HepG2 (cell line): ENCODE results near the gene P2RY2. TPM values are rescaled to one million over a fixed set of nuclear protein-coding genes. Genes with fewer than 3 reads are reported as not detected.

Experiments used
- ATAC-seq: fragments of 200-7000 bp; cut with Tn5 transposase; 3 replicates; pipeline ENCODE4 v1.9.1; 2020; ENCODE audit warnings: mild to moderate bottlenecking, moderate library complexity
- BruUV-seq: library from RNA; stranded (reverse); fragments of 400-500 nt; replicated peaks from 2 replicates; lab custom pipeline; 2021; lab: Mats Ljungman, UMichigan
- CTCF ChIA-PET: fragments of 300-600 bp; formaldehyde crosslinking; extraction: SDS; loops from one replicate; lab custom pipeline; 2021; ENCODE audit warnings: low total read pairs, inconsistent platforms, low intra/inter-chr PET ratio; lab: Yijun Ruan, JAX
- POLR2A ChIA-PET: fragments of 350-600 bp; sonication (Branson Sonifier 250); formaldehyde crosslinking; loops from one replicate; lab custom pipeline; 2020; ENCODE audit warnings: antibody characterized with exemption, inconsistent platforms; lab: Yijun Ruan, JAX
- DNase-seq: peaks from one replicate; pipeline ENCODE4 v3.0.0-alpha.2; 2015; ENCODE audit warnings: low spot score
- FAIRE-seq: peaks from 3 replicates; lab custom pipeline; 2011; peaks lifted over from hg19 to GRCh38; lab: Jason Lieb, UNC
- H2AFZ ChIP-seq: one replicate; pipeline ENCODE4 v1.6.1; 2011; ENCODE audit warnings: low read length, inconsistent platforms
- H3K27ac ChIP-seq: fragments of 300-600 bp; 3 replicates; pipeline ENCODE4 v1.8.0; 2011; ENCODE audit warnings: mixed run types, mild to moderate bottlenecking, mixed read lengths, low read length, inconsistent platforms; ENCODE audit not compliant: insufficient read depth; ENCODE audit errors: extremely low read length
- H3K27me3 ChIP-seq, 2 experiments: fragments of 200-600 bp in 1 of 2; 2 replicates in 1 of 2; 3 replicates in 1 of 2; pipeline versions ENCODE4 v1.6.0 to v1.8.0; 2011; ENCODE audit warnings: low read length in 2 of 2, mild to moderate bottlenecking in 2 of 2, moderate library complexity in 2 of 2, inconsistent platforms in 1 of 2; ENCODE audit not compliant: insufficient read depth in 2 of 2, control insufficient read depth in 1 of 2
- H3K36me3 ChIP-seq, 2 experiments: fragments of 200-600 bp in 1 of 2; replicated peaks in 1 of 2; 2 replicates in 1 of 2; 3 replicates in 1 of 2; pipeline versions ENCODE4 v1.5.1 to v1.8.0; 2011; ENCODE audit warnings: low read length in 2 of 2, inconsistent platforms in 1 of 2; ENCODE audit not compliant: insufficient read depth in 2 of 2, control insufficient read depth in 1 of 2
- H3K4me1 ChIP-seq: 2 replicates; pipeline ENCODE4 v1.5.1; 2012; ENCODE audit warnings: low read length, inconsistent platforms; ENCODE audit not compliant: insufficient read depth
- H3K4me2 ChIP-seq: 2 replicates; pipeline ENCODE4 v1.6.0; 2011; ENCODE audit warnings: low read depth, low read length, inconsistent platforms
- H3K4me3 ChIP-seq, 3 experiments: fragments of 200-600 bp in 1 of 3; sonication (generic), shearing (Covaris generic) in 1 of 3; replicated peaks in 1 of 3; 2 replicates each; pipeline ENCODE4 v1.5.1; 2011 to 2016; ENCODE audit warnings: low read length in 3 of 3, inconsistent platforms in 2 of 3, low read depth in 2 of 3, mild to moderate bottlenecking in 2 of 3, control low read depth in 1 of 3, mixed read lengths in 1 of 3; ENCODE audit not compliant: insufficient read depth in 1 of 3
- H3K79me2 ChIP-seq: one replicate; pipeline ENCODE4 v1.6.1; 2011; ENCODE audit warnings: low read length, inconsistent platforms; ENCODE audit not compliant: insufficient read depth
- H3K9ac ChIP-seq: 2 replicates; pipeline ENCODE4 v1.6.0; 2011; ENCODE audit warnings: mild to moderate bottlenecking, low read depth, low read length, inconsistent platforms; ENCODE audit not compliant: insufficient read depth
- H3K9me3 ChIP-seq: 2 replicates; pipeline ENCODE4 v1.5.1; 2012; ENCODE audit warnings: mild to moderate bottlenecking, low read length
- H4K20me1 ChIP-seq: 2 replicates; pipeline ENCODE4 v1.6.0; 2011; ENCODE audit warnings: inconsistent platforms, mild to moderate bottlenecking, low read length, moderate library complexity; ENCODE audit not compliant: insufficient read depth
- FOXK1 ChIP-seq: sonication (generic); formaldehyde crosslinking; IDR thresholded peaks from 2 replicates; pipeline ENCODE4 v1.4.0; 2020; ENCODE audit warnings: low read depth, missing genetic modification reagents, borderline replicate concordance
- GPN1 ChIP-seq: sonication (generic); formaldehyde crosslinking; IDR thresholded peaks from 2 replicates; pipeline ENCODE4 v1.5.1; 2020; ENCODE audit warnings: missing genetic modification reagents, borderline replicate concordance
- PLRG1 ChIP-seq: fragments of 450-650 bp; conservative IDR thresholded peaks from 2 replicates; pipeline ENCODE4 v1.6.1; 2016
- PPARG ChIP-seq: conservative IDR thresholded peaks from 2 replicates; pipeline ENCODE4 v1.6.1; 2016; ENCODE audit warnings: missing biosample characterization, missing genetic modification reagents
- SCMH1 ChIP-seq: sonication (generic); formaldehyde crosslinking; IDR thresholded peaks from 2 replicates; pipeline ENCODE4 v1.9.0; 2021; ENCODE audit warnings: missing genetic modification reagents, mild to moderate bottlenecking, borderline replicate concordance
- SOX6 ChIP-seq, 2 experiments: fragments of 450-650 bp in 1 of 2; sonication (generic) in 1 of 2; formaldehyde crosslinking in 1 of 2; IDR thresholded peaks; 2 replicates each; pipeline versions ENCODE4 v1.4.0 to v1.6.1; 2017 to 2020; ENCODE audit warnings: antibody characterized with exemption in 1 of 2, mild to moderate bottlenecking in 1 of 2, missing genetic modification reagents in 1 of 2
- ZFP36 ChIP-seq: fragments of 150-350 bp; IDR thresholded peaks from 2 replicates; pipeline ENCODE4 v1.6.1; 2018; ENCODE audit warnings: borderline replicate concordance, low read length, low read depth; ENCODE audit not compliant: partially characterized antibody
- ZNF138 ChIP-seq: sonication (generic); formaldehyde crosslinking; IDR thresholded peaks from 2 replicates; pipeline ENCODE4 v1.5.0; 2020; ENCODE audit warnings: mild to moderate bottlenecking, low read depth, missing genetic modification reagents
- ZNF672 ChIP-seq: sonication (generic); formaldehyde crosslinking; IDR thresholded peaks from 2 replicates; pipeline ENCODE4 v1.8.1; 2022; ENCODE audit warnings: missing genetic modification reagents
- WGBS: methylation state at CpG from one replicate; pipeline ENCODE4 v1.1.6; 2017; ENCODE audit warnings: low lambda C conversion rate; 5-methylcytosine and 5-hydroxymethylcytosine counted together
- in situ Hi-C: cut with HindIII; loops from 2 replicates; pipeline ENCODE4 v1.10.0; 2017; ENCODE audit warnings: low pct_unique_long_range_greater_than_20kb; ENCODE audit not compliant: extremely low pct_ligation_motif_present
- intact Hi-C: fragments of 100-400 bp; cut with micrococcal nuclease; formaldehyde crosslinking; loops from one replicate; pipeline ENCODE4 v1.10.0; 2022; ENCODE audit not compliant: unreplicated experiment
- polyA plus RNA-seq, 8 experiments: library from polyadenylated mRNA; depleted of rRNA in 3 of 8; stranded (reverse) in 7 of 8; unstranded in 1 of 8; fragments of >200 nt; fragmentation: Illumina TruSeq in 4 of 8; extraction: Trizol in 4 of 8; gene quantifications; 2 replicates each; pipeline versions ENCODE4 v1.2.1 to v1.2.3, GENCODE V29; 2011 to 2016; ENCODE audit warnings: low read depth in 4 of 8, missing spikeins in 1 of 8, mixed read lengths in 1 of 8; ENCODE audit not compliant: insufficient read depth in 1 of 8
- total RNA-seq, 5 experiments: library from RNA; depleted of rRNA; stranded (reverse); fragments of >200 nt; fragmentation: Illumina TruSeq; extraction: Trizol; gene quantifications; 2 replicates each; pipeline ENCODE4 v1.2.3, GENCODE V29; 2016; ENCODE audit warnings: low read depth in 1 of 5
- TF ChIP-seq, protein P1 (sequence below): sonication (generic); formaldehyde crosslinking; IDR thresholded peaks from 2 replicates; pipeline ENCODE4 v1.5.1; 2020; ENCODE audit warnings: missing genetic modification reagents, mild to moderate bottlenecking, borderline replicate concordance
- TF ChIP-seq, protein P2 (sequence below): sonication (generic); formaldehyde crosslinking; IDR thresholded peaks from 2 replicates; pipeline ENCODE4 v1.4.0; 2020; ENCODE audit warnings: missing genetic modification reagents, borderline replicate concordance
- TF ChIP-seq, protein P3 (sequence below): sonication (generic); formaldehyde crosslinking; IDR thresholded peaks from 2 replicates; pipeline ENCODE4 v1.5.1; 2020; ENCODE audit warnings: missing genetic modification reagents, mild to moderate bottlenecking, borderline replicate concordance
- TF ChIP-seq, protein P4 (sequence below): sonication (generic); formaldehyde crosslinking; IDR thresholded peaks from 2 replicates; pipeline ENCODE4 v1.4.0; 2020; ENCODE audit warnings: mild to moderate bottlenecking, missing genetic modification reagents

P2RY2 gene
- total and polyA plus RNA-seq, 2 of the 13 experiments (the other 11 are each of a cell fraction or from before 2014, with no cell fraction given) = 0.95 to 3.1 TPM

DNA sequence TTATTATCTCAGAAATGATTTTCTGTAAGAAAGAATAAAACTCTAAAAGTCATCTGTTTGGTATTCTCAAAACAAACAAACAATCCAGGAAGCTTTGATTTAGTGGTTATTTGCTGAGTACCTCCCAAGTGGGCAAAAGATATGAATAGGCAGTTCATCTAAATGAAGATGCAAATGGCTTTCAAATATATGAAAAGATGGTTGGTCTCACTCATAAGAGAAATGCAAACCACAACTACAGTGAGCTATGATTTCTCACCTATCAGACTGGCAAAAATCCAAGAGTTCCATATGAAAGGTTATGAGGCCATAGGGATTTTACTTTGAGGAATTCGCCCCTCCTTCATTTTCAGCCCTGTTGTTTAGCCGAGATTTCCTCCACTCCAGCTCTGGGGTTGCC, 11.3 kb upstream of the P2RY2 start (continued):
- TF ChIP-seq, protein P1, sequence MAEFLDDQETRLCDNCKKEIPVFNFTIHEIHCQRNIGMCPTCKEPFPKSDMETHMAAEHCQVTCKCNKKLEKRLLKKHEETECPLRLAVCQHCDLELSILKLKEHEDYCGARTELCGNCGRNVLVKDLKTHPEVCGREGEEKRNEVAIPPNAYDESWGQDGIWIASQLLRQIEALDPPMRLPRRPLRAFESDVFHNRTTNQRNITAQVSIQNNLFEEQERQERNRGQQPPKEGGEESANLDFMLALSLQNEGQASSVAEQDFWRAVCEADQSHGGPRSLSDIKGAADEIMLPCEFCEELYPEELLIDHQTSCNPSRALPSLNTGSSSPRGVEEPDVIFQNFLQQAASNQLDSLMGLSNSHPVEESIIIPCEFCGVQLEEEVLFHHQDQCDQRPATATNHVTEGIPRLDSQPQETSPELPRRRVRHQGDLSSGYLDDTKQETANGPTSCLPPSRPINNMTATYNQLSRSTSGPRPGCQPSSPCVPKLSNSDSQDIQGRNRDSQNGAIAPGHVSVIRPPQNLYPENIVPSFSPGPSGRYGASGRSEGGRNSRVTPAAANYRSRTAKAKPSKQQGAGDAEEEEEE (CRISPR knock-in tag) = no peak
- TF ChIP-seq, protein P2, sequence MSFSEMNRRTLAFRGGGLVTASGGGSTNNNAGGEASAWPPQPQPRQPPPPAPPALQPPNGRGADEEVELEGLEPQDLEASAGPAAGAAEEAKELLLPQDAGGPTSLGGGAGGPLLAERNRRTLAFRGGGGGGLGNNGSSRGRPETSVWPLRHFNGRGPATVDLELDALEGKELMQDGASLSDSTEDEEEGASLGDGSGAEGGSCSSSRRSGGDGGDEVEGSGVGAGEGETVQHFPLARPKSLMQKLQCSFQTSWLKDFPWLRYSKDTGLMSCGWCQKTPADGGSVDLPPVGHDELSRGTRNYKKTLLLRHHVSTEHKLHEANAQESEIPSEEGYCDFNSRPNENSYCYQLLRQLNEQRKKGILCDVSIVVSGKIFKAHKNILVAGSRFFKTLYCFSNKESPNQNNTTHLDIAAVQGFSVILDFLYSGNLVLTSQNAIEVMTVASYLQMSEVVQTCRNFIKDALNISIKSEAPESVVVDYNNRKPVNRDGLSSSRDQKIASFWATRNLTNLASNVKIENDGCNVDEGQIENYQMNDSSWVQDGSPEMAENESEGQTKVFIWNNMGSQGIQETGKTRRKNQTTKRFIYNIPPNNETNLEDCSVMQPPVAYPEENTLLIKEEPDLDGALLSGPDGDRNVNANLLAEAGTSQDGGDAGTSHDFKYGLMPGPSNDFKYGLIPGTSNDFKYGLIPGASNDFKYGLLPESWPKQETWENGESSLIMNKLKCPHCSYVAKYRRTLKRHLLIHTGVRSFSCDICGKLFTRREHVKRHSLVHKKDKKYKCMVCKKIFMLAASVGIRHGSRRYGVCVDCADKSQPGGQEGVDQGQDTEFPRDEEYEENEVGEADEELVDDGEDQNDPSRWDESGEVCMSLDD = no peak
- no peak for TF ChIP-seq SCMH1
- TF ChIP-seq, protein P3, sequence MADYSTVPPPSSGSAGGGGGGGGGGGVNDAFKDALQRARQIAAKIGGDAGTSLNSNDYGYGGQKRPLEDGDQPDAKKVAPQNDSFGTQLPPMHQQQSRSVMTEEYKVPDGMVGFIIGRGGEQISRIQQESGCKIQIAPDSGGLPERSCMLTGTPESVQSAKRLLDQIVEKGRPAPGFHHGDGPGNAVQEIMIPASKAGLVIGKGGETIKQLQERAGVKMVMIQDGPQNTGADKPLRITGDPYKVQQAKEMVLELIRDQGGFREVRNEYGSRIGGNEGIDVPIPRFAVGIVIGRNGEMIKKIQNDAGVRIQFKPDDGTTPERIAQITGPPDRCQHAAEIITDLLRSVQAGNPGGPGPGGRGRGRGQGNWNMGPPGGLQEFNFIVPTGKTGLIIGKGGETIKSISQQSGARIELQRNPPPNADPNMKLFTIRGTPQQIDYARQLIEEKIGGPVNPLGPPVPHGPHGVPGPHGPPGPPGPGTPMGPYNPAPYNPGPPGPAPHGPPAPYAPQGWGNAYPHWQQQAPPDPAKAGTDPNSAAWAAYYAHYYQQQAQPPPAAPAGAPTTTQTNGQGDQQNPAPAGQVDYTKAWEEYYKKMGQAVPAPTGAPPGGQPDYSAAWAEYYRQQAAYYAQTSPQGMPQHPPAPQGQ (CRISPR knock-in tag) = no peak

DNA sequence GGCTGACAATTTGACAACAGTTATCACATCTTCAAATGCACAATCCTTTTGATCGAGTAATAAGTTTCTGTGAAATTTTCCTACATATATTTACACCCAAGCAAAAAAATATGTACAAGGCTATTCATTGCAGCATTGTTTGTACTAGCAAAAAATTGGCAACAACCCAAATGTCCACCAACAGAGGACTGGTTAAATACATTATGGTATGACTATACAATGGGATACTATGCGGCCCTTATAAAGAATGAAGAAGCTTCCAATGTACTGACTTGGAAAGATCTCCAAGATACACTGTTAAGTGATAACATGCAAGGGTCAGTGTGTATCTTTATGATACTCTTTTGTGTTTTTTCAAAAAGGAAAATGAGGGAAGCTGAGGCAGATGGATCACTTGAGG, 8.2 kb upstream of the P2RY2 start:
- Histone ChIP-seq H4K20me1 (no peaks in the 10 kb centered on the region), H3K79me2 (no peaks in the 10 kb centered on the region), H3K4me1 (peaks cover 33% of the 10 kb centered on the region), H3K4me3 (no peak overlapping the region), H3K36me3 (no peaks in the 10 kb centered on the region), H3K27me3 (no peaks in the 10 kb centered on the region; a peak in 1 of 5 replicates), H3K9ac (no peak overlapping the region), H3K9me3 (no peaks in the 10 kb centered on the region), H3K27ac (no peak overlapping the region), H2AFZ (no peak overlapping the region), H3K4me2 (no peak overlapping the region)
- 70% methylated on average over 2 of the region's 2 CpGs for WGBS
- intact Hi-C loops = no loop called here
- DNase-seq (no peak), FAIRE-seq (no peak), ATAC-seq (no peak)
- CTCF ChIA-PET = no interaction called here
- BruUV-seq = no TSS peak
- POLR2A ChIA-PET = no interaction called here
- in situ Hi-C loops = no loop called here
- TF ChIP-seq FOXK1 = no peak
- TF ChIP-seq GPN1 (CRISPR knock-in tag) = no peak
- no peak for TF ChIP-seq PLRG1
- no peak for TF ChIP-seq ZFP36
- TF ChIP-seq PPARG = no peak
- TF ChIP-seq ZNF672 (CRISPR knock-in tag) = no peak
- no peak for TF ChIP-seq ZNF138 (CRISPR knock-in tag)
- TF ChIP-seq, protein P4, sequence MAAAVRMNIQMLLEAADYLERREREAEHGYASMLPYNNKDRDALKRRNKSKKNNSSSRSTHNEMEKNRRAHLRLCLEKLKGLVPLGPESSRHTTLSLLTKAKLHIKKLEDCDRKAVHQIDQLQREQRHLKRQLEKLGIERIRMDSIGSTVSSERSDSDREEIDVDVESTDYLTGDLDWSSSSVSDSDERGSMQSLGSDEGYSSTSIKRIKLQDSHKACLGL (CRISPR knock-in tag) = no peak
- TF ChIP-seq SOX6 (IDR thresholded peaks at IDR 0.05) = no peak
- no peak for TF ChIP-seq SOX6 (CRISPR knock-in tag; IDR thresholded peaks at IDR 0.05)
